Liver (tissue), 9 donors: ENCODE measurements around the gene SLX9. TPM values are rescaled to one million over a fixed set of nuclear protein-coding genes. Genes with fewer than 3 reads are reported as not detected.

Experiments
- DNase-seq: peaks from one replicate; pipeline ENCODE4 v3.0.0-alpha.2; 2017; ENCODE audit warnings: low spot score
- H3K27ac ChIP-seq, 2 donors: one replicate each; pipeline ENCODE4 v1.7.0; 2013; ENCODE audit warnings: inconsistent platforms in 2 of 2, low read length in 2 of 2, control low read depth in 1 of 2, low read depth in 1 of 2, mild to moderate bottlenecking in 1 of 2
- H3K27me3 ChIP-seq, 4 donors: one replicate each; pipeline versions ENCODE4 v1.6.1 to v1.7.0; 2013; ENCODE audit warnings: low read length in 3 of 4, inconsistent platforms in 1 of 4, mild to moderate bottlenecking in 1 of 4, moderate library complexity in 1 of 4; ENCODE audit not compliant: control insufficient read depth in 4 of 4, insufficient read depth in 4 of 4
- H3K36me3 ChIP-seq, 4 donors: one replicate each; pipeline versions ENCODE4 v1.6.1 to v1.7.0; 2013; ENCODE audit warnings: low read length in 3 of 4, mild to moderate bottlenecking in 3 of 4, low read depth in 1 of 4, moderate library complexity in 1 of 4; ENCODE audit not compliant: control insufficient read depth in 4 of 4, insufficient read depth in 3 of 4
- H3K4me1 ChIP-seq, 4 donors: one replicate each; pipeline versions ENCODE4 v1.6.1 to v1.7.0; 2013; ENCODE audit warnings: low read length in 3 of 4, mild to moderate bottlenecking in 3 of 4, moderate library complexity in 1 of 4; ENCODE audit not compliant: control insufficient read depth in 4 of 4, insufficient read depth in 4 of 4
- H3K4me3 ChIP-seq, 3 donors: one replicate each; pipeline versions ENCODE4 v1.6.1 to v1.7.0; 2013; ENCODE audit warnings: low read length in 3 of 3, control low read depth in 1 of 3, low read depth in 1 of 3, mild to moderate bottlenecking in 1 of 3
- H3K9ac ChIP-seq, 2 donors: one replicate each; pipeline ENCODE4 v1.7.0; 2013; ENCODE audit warnings: low read length in 2 of 2, mild to moderate bottlenecking in 2 of 2, moderate library complexity in 2 of 2, control low read depth in 1 of 2, low read depth in 1 of 2
- H3K9me3 ChIP-seq, 4 donors: one replicate each; pipeline versions ENCODE4 v1.6.1 to v1.7.0; 2013; ENCODE audit warnings: low read length in 3 of 4; ENCODE audit not compliant: control insufficient read depth in 4 of 4
- ATF3 ChIP-seq: IDR thresholded peaks from 2 replicates; pipeline ENCODE4 v1.6.1; 2016; ENCODE audit warnings: antibody characterized with exemption
- CTCF ChIP-seq: fragments of 150-350 bp; IDR thresholded peaks from 2 replicates; pipeline ENCODE4 v1.5.1; 2017; ENCODE audit warnings: improper control_type of control experiment, low read depth, low read length; ENCODE audit not compliant: missing input control
- EGR1 ChIP-seq, 2 donors: IDR thresholded peaks; 2 replicates each; pipeline ENCODE4 v1.6.1; 2016 to 2018; ENCODE audit warnings: antibody characterized with exemption in 2 of 2, low read depth in 2 of 2
- FOXA1 ChIP-seq: IDR thresholded peaks from 2 replicates; pipeline ENCODE4 v1.6.1; 2016; ENCODE audit warnings: antibody characterized with exemption
- FOXA2 ChIP-seq: IDR thresholded peaks from 2 replicates; pipeline ENCODE4 v1.6.1; 2016; ENCODE audit warnings: antibody characterized with exemption
- GABPA ChIP-seq, 2 donors: IDR thresholded peaks in 1 of 2; conservative IDR thresholded peaks in 1 of 2; 2 replicates each; pipeline ENCODE4 v1.6.1; 2016; ENCODE audit warnings: antibody characterized with exemption in 2 of 2, mild to moderate bottlenecking in 1 of 2, moderate library complexity in 1 of 2
- HNF4G ChIP-seq: IDR thresholded peaks from 2 replicates; pipeline ENCODE4 v1.6.1; 2016; ENCODE audit warnings: antibody characterized with exemption
- JUND ChIP-seq, 2 donors: IDR thresholded peaks; 2 replicates each; pipeline ENCODE4 v1.6.1; 2016; ENCODE audit warnings: antibody characterized with exemption in 2 of 2
- MAX ChIP-seq: IDR thresholded peaks from 2 replicates; pipeline ENCODE4 v1.6.1; 2016; ENCODE audit warnings: antibody characterized with exemption
- NR2F2 ChIP-seq: IDR thresholded peaks from 2 replicates; pipeline ENCODE4 v1.6.1; 2016; ENCODE audit warnings: antibody characterized with exemption
- RAD21 ChIP-seq, 2 donors: IDR thresholded peaks; 2 replicates each; pipeline ENCODE4 v1.6.1; 2016; ENCODE audit warnings: antibody characterized with exemption in 2 of 2, mild to moderate bottlenecking in 2 of 2
- REST ChIP-seq: IDR thresholded peaks from 2 replicates; pipeline ENCODE4 v1.6.1; 2016; ENCODE audit warnings: antibody characterized with exemption, mild to moderate bottlenecking
- SP1 ChIP-seq: IDR thresholded peaks from 2 replicates; pipeline ENCODE4 v1.6.1; 2018; ENCODE audit warnings: antibody characterized with exemption, mild to moderate bottlenecking
- TAF1 ChIP-seq: conservative IDR thresholded peaks from 2 replicates; pipeline ENCODE4 v1.6.1; 2016; ENCODE audit warnings: antibody characterized with exemption, mild to moderate bottlenecking
- YY1 ChIP-seq: IDR thresholded peaks from 2 replicates; pipeline ENCODE4 v1.6.1; 2016; ENCODE audit warnings: antibody characterized with exemption, mild to moderate bottlenecking
- ZBTB33 ChIP-seq: IDR thresholded peaks from 2 replicates; pipeline ENCODE4 v1.6.1; 2016; ENCODE audit warnings: antibody characterized with exemption
- WGBS: extraction: QIAGEN DNeasy Blood & Tissue Kit; methylation state at CpG from one replicate; pipeline ENCODE4 v1.1.7; 2013; 5-methylcytosine and 5-hydroxymethylcytosine counted together
- polyA plus RNA-seq, 2 donors: library from polyadenylated mRNA; stranded (reverse) in 1 of 2; unstranded in 1 of 2; fragments of 200-250 nt in 1 of 2; fragments of >200 nt in 1 of 2; fragmentation: Nextera tagmentation in 1 of 2; extraction: Ambion mirVana in 1 of 2; gene quantifications; one replicate each; pipeline versions ENCODE4 v1.2.1 to v1.2.3, GENCODE V29; 2013 to 2015
- total RNA-seq, 2 donors: library from RNA; depleted of rRNA; stranded (reverse); fragments of >200 nt; gene quantifications; one replicate each; pipeline ENCODE4 v1.2.3, GENCODE V29; 2014
- donor health status: healthy.
- donor health status: healthy.
- donor health status: healthy.
- donor health status: healthy.
- donor health status: healthy.

SLX9 gene
- total and polyA plus RNA-seq, 4 donors, result 7.5 to 20.3 (median 12.2) TPM

GRCh38 chr21:44911068-44911383 is 28.8 kb upstream of the SLX9 start:
- TF ChIP-seq MAX (no peak), TAF1 (no peak), ATF3 (no peak), JUND (IDR thresholded peaks at IDR 0.05) (no peak), NR2F2 (no peak), SP1 (no peak), GABPA (IDR thresholded peaks at IDR 0.05 in 1 of 2, conservative IDR thresholded peaks at IDR 0.05 in 1 of 2) (no peak), REST (no peak), CTCF (no peak)
- H3K36me3 ChIP-seq, result no peaks in the 10 kb centered on the region
- H3K4me3 ChIP-seq, result no peak overlapping the region
- H3K9ac ChIP-seq, result no peak overlapping the region
- H3K27me3 ChIP-seq, result no peaks in the 10 kb centered on the region
- H3K9me3 ChIP-seq, result no peaks in the 10 kb centered on the region
- H3K4me1 ChIP-seq, result peaks cover 31 to 51% (median 46%) of the 10 kb centered on the region in 4 donors
- peak overlapping the region; percentile 84 to 95 for H3K27ac ChIP-seq
- WGBS, result 55% methylated on average over 10 of the region's 10 CpGs
- no peak for DNase-seq

DNA sequence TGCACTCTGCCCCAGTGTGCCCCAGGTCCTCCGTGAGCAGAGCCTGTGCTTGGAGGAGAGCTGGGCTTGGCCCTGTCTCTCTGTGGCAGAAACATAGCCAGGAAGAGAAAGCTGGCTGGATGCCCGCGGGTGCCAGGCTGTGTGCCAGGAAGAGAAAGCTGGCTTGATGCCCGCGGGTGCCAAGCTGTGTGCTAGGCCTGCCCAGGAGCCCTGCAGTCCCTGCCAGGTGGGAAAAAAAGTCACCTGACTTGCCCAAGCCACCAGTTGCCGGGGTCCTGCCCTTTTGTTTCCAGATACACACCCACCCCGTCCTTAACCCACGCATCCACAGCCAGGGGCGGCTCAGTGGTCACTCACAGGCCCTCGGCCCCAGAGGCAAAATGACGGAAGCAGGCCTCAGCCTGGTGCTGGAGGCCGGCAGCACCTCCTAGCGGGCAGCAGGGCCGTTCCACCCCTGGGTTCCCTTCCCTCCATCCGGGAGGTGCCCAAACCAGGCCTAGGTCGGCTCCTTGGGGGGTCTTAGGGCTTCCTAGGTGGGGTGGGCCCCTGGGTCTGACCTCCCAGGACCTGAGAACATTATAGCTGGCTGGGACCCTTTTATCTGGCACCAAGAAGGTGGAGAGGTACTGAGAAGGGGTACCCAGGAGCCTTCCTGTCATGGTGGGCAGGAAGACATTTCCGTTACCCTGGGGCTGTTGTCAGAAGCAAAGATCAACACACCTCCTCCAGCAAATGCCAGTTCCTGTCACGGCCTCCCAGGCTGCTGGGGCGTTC is 28.3 kb upstream of the SLX9 start:
- H3K36me3 ChIP-seq, result no peaks in the 10 kb centered on the region
- H3K9me3 ChIP-seq, result no peaks in the 10 kb centered on the region
- H3K27ac ChIP-seq, result peak overlapping the region; percentile 84 to 95
- H3K9ac ChIP-seq, result peak overlapping the region in 1 of 2 donors; percentile 58
- WGBS, result 17% methylated on average over 19 of the region's 19 CpGs
- DNase-seq, result no peak
- H3K4me3 ChIP-seq, result no peak overlapping the region
- no peaks in the 10 kb centered on the region for H3K27me3 ChIP-seq
- H3K4me1 ChIP-seq, result peaks cover 31 to 51% (median 46%) of the 10 kb centered on the region in 4 donors
- no peak for TF ChIP-seq ZBTB33
- TF ChIP-seq FOXA2, result peak; percentile 56
- no peak for TF ChIP-seq TAF1
- TF ChIP-seq EGR1 (IDR thresholded peaks at IDR 0.05; ENCODE audit: low read depth in 2 of 2), result peak in 1 of 2 donors; percentile 77
- TF ChIP-seq GABPA (IDR thresholded peaks at IDR 0.05 in 1 of 2, conservative IDR thresholded peaks at IDR 0.05 in 1 of 2), result peak in 1 of 2 donors; percentile 0
- TF ChIP-seq CTCF, result peak; percentile 50
- TF ChIP-seq RAD21 (IDR thresholded peaks at IDR 0.05), result peak; percentile 60 to 70
- peak; percentile 70 for TF ChIP-seq MAX
- no peak for TF ChIP-seq JUND (IDR thresholded peaks at IDR 0.05)
- TF ChIP-seq ATF3, result no peak
- peak; percentile 21 for TF ChIP-seq HNF4G
- no peak for TF ChIP-seq YY1
- TF ChIP-seq FOXA1, result peak; percentile 40
